ENCODE data around the gene MFN2. TPM values are rescaled to one million over a fixed set of nuclear protein-coding genes. Genes with fewer than 3 reads are reported as not detected.
"Not testable (repeated sequence)": the region's sequence is repeated elsewhere in the genome, so short reads cannot be mapped to it uniquely, and the experiment has no call there.

The MFN2 gene
- total RNA-seq, 3 donors from 2014 or later: 103 to 131 (median 110) TPM

DNA sequence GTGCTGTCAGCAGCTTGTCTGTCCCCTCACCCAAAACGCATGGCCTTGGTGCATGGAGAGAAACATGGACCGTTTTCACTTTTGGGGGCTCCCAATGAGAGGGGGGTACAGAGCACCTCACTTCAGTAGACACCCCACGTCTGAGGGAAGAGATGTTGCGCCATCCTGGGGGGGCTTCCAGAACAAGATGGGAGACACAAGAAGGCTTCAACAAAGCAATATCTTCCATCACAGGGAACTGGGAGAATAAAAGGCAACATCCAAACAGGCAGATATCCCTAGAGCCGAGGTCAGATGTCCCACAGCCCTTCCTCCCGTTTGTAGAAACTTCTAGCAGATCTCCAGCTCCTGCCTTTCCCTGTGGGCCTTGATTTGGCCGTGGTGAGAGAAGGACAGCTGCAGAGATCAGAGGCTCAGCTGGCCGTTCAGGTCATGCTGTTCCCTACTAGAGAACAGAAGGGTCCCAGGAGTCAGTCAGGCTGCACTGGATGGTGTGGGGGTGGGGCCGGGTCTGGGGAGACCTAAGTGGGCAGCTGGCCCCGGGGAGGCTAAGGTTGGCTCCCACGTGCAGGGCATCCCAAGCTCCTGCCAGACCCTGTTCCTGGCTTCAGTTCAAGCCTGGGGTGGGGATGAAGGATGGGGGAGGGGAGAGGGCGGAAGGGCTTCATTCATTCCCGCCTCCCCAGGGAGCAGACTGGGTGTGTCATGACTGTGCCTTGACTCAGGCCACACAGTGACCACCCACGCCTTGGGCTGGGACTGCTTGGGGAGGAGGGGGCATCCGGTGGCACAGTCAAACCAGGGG, 41.3 kb upstream of the MFN2 start:
- Histone ChIP-seq H3K36me3 (ENCODE audit: low read depth) (no peaks in the 10 kb centered on the region), H3K4me3 (no peak overlapping the region), H3K9me3 (no peaks in the 10 kb centered on the region), H3K4me1 (ENCODE audit: low read depth) (peaks cover 10% of the 10 kb centered on the region)
- TF ChIP-seq, protein P1, sequence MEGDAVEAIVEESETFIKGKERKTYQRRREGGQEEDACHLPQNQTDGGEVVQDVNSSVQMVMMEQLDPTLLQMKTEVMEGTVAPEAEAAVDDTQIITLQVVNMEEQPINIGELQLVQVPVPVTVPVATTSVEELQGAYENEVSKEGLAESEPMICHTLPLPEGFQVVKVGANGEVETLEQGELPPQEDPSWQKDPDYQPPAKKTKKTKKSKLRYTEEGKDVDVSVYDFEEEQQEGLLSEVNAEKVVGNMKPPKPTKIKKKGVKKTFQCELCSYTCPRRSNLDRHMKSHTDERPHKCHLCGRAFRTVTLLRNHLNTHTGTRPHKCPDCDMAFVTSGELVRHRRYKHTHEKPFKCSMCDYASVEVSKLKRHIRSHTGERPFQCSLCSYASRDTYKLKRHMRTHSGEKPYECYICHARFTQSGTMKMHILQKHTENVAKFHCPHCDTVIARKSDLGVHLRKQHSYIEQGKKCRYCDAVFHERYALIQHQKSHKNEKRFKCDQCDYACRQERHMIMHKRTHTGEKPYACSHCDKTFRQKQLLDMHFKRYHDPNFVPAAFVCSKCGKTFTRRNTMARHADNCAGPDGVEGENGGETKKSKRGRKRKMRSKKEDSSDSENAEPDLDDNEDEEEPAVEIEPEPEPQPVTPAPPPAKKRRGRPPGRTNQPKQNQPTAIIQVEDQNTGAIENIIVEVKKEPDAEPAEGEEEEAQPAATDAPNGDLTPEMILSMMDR (IDR thresholded peaks at IDR 0.05): no peak
- no peak for DNase-seq
- no peak for ATAC-seq
- intact Hi-C loops (cut with DNase I, micrococcal nuclease): no loop called here

DNA sequence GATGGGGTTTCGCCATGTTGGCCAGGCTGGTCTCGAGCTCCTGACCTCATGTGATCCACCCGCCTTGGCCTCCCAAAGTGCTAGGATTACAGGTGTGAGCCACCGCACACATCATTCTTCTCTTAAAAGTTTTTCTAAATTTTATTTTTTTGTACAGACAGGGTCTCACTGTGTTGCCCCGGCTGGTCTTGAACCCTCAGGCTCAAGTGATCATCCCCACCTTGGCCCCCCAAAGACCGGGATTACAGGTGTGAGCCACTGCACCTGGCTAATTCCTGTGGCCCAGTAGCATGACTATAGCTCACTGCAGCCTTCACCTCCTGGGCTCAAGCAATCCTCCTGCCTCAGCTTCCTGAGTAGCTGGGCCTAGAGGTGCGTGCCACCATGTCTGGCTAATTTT, 40.5 kb upstream of the MFN2 start:
- H3K9me3 ChIP-seq; H3K36me3 ChIP-seq (ENCODE audit: low read depth); ATAC-seq; H3K4me3 ChIP-seq; intact Hi-C loops (cut with DNase I, micrococcal nuclease); DNase-seq: not testable (repeated sequence)
- H3K4me1 ChIP-seq (ENCODE audit: low read depth): peaks cover 10% of the 10 kb centered on the region

DNA sequence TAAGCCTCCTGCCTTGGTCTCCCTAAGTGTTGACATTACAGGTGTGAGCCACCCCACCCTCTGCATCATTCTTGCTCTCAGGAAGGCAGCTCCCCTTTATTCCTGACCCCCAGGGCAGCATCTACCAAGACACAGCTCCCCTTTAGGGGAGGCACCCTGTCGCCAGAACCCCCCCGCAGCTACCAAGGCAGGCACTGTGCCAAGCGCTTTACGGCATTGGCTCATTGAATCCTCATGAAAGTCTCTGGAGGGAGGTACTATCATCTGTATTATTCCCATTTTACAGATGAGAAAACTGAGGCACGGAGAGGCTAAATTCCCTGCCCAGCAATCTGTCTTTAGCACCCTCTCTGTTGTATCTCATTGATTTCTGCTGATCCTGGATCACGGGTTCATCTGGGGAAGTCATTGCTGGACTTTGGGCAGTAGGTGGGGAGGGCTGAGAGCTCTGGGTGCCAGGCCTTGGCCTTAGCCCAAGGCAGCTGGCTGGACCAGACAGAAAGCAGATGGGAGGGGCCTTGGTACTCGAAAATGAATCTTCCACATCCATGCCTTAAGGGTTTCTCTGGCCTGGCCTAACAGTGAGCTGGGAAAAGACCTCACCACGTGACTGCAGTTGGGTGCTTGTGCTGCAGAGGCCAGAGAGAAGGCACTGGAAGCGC, 39.9 kb upstream of the MFN2 start:
- Histone ChIP-seq H3K36me3 (ENCODE audit: low read depth) (no peaks in the 10 kb centered on the region), H3K4me1 (ENCODE audit: low read depth) (peaks cover 7% of the 10 kb centered on the region), H3K9me3 (no peaks in the 10 kb centered on the region), H3K4me3 (no peak overlapping the region)
- DNase-seq: peak in 2 of 3 donors; percentile 45 to 62
- peak; percentile 90 for ATAC-seq
- TF ChIP-seq, protein P1 (IDR thresholded peaks at IDR 0.05): no peak
- intact Hi-C loops (cut with DNase I, micrococcal nuclease): no loop called here

DNA sequence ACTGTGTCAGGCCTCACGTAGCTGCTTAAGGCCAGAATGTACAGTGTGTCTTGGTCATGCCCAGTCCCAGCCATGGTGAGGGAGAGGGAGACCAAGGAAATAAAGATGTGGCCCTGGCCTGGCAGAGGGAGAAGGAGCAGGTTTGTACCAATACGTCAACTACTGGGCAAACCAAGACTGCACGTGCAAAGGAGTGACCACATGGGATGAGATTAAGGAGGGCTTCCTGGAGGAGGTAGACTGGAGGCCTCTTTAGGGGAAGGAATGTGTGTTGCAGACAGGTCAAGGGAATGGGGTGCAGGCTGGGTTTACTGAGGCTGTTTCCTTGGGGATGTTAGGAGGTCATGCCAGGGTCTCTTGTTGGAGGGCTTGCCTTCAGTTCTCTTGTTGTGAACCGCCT, 38.0 kb upstream of the MFN2 start:
- no peak for DNase-seq
- Histone ChIP-seq H3K4me3 (no peak overlapping the region), H3K36me3 (ENCODE audit: low read depth) (no peaks in the 10 kb centered on the region), H3K4me1 (ENCODE audit: low read depth) (peaks cover 5% of the 10 kb centered on the region), H3K9me3 (no peaks in the 10 kb centered on the region)
- TF ChIP-seq, protein P1 (IDR thresholded peaks at IDR 0.05): no peak
- intact Hi-C loops (cut with DNase I, micrococcal nuclease): no loop called here
- ATAC-seq: no peak

DNA sequence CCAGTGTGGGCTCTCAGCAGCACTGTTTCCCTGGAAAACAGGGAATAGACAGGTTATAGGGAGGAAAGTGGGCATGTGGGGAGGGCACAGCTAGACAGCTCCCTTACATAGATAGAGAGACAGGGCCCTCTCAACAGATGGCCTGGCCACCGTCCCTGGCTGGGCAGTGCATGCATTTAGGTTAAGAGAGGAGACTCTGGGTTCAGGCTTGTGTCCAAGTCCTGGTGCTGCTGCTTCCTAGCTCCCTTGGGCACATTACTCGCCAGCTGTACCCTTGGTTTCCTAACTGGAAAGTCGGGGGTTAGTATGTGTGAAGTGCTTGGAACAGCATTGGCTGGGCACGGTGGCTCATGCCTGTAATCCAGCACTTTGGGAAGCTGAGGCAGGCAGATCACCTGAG, 36.6 kb upstream of the MFN2 start:
- H3K36me3 ChIP-seq (ENCODE audit: low read depth): no peaks in the 10 kb centered on the region
- ATAC-seq: no peak
- no peaks in the 10 kb centered on the region for H3K9me3 ChIP-seq
- TF ChIP-seq, protein P1 (IDR thresholded peaks at IDR 0.05): no peak
- H3K4me1 ChIP-seq (ENCODE audit: low read depth): peaks cover 5% of the 10 kb centered on the region
- intact Hi-C loops (cut with DNase I, micrococcal nuclease): no loop called here
- no peak for DNase-seq
- H3K4me3 ChIP-seq: no peak overlapping the region

DNA sequence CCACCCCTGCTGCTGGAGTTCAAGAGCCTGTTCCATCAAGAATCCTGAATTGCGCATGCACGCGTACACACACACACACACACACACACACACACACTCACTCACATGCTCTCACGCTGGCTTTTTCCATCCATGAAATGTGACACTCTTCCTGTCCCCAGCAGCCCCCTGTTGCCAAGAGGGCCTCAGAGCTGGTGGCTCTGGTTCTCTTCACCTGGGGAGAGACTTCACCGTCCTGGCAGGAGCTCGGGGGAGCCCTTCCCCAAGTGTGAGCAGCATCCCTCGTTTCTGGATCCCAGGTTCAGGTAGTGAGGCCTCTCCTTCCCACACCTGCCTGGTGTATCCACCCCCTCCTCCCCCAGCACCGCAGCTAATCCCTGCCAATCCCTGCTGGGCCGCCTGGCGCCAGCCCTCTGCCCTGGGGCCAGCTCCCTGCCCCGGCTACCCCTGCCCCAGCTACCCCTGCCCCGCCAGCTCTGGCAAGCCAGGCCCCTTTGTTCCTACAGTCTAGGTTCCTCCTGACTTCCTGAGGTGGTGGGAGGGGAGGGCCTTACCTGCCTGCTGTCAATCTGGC, 35.8 kb upstream of the MFN2 start:
- no peak for ATAC-seq

More for the DNA sequence above, 35.8 kb upstream of the MFN2 start:
- Histone ChIP-seq H3K4me1 (ENCODE audit: low read depth) (peaks cover 5% of the 10 kb centered on the region), H3K36me3 (ENCODE audit: low read depth) (no peaks in the 10 kb centered on the region), H3K4me3 (no peak overlapping the region), H3K9me3 (no peaks in the 10 kb centered on the region)
- intact Hi-C loops (cut with DNase I, micrococcal nuclease): no loop called here
- DNase-seq: no peak
- TF ChIP-seq, protein P1 (IDR thresholded peaks at IDR 0.05): no peak
